ENCODE results near the gene MT1M.

DNA sequence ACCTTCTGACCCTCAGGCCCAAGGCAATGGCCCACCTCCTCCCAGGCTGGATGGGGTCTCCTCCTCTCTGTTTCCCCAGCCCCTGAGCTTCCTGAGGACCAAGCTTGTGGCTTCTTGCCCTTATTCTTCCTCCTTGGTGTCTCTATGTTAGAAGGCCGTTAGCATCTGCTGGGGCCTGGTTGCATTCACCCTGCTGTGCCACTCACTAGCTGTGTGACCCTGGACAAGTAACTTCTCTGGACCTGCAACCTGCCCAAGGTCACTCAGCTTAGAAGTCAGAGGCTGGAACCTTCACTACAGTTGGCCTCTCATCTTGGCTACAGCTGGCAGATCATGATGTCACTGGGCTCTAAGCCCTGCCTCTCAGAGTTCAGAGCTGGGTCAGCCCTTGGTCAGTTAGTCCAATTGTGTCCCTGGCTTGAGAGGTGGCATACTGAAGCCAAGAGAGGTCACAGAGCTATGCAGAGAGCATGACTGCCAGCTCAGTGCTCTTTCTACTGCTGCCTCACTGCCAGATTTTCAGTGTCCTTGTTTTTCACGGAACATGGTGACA lies 21.1 kb upstream of the MT1M start:
- TF ChIP-seq, protein P1, sequence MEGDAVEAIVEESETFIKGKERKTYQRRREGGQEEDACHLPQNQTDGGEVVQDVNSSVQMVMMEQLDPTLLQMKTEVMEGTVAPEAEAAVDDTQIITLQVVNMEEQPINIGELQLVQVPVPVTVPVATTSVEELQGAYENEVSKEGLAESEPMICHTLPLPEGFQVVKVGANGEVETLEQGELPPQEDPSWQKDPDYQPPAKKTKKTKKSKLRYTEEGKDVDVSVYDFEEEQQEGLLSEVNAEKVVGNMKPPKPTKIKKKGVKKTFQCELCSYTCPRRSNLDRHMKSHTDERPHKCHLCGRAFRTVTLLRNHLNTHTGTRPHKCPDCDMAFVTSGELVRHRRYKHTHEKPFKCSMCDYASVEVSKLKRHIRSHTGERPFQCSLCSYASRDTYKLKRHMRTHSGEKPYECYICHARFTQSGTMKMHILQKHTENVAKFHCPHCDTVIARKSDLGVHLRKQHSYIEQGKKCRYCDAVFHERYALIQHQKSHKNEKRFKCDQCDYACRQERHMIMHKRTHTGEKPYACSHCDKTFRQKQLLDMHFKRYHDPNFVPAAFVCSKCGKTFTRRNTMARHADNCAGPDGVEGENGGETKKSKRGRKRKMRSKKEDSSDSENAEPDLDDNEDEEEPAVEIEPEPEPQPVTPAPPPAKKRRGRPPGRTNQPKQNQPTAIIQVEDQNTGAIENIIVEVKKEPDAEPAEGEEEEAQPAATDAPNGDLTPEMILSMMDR (conservative IDR thresholded peaks at IDR 0.05 in 1 of 2, IDR thresholded peaks at IDR 0.05 in 1 of 2; ENCODE audit: low read depth in 1 of 2, low read length in 2 of 2), result no peak
- TF ChIP-seq EZH2 (IDR thresholded peaks at IDR 0.05; ENCODE audit: low read length, missing control alignments), result no peak
